Measurements from ENCODE around the gene STAB2.

STAB2 gene

DNA sequence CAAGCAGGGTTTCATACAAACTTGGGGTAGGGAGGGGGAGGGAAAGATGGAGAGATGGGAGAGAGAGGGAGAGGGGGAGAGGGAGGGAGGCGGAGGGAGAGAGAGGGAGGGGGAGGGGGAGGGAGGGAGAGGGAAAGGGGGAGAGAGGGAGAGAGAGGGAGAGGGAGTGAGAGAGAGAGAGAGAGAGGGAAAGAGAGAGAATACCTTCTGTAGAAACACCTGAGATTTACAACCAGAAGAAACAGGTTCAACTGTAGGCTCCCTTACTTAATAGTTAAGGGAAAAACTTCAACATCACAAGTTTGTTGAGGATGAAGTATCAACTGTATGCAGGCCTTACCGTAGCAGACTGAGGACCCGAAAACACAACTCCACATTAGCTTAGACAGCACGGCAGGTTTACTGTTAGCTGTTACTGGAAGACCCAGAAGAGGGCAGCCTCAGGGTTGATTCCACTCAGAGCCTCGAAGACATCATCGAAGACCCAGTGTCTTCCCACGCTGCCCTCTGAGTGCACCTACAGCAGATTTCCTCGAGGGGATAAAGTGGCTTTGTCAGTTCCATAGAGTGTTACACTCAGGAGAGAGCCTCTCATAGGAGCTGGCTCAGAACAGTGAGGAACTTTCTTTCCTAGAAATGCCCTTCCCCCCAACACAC, 181.5 kb downstream of the STAB2 start:
- Histone ChIP-seq H3K4me1 (ENCODE audit: control insufficient read depth in 1 of 2, insufficient read depth in 2 of 2, low read length in 2 of 2) (peaks cover 3 to 10% of the 10 kb centered on the region in 2 donors), H3K9ac (ENCODE audit: low read depth in 1 of 2, low read length in 2 of 2) (no peak overlapping the region), H3K9me3 (ENCODE audit: control insufficient read depth in 1 of 2, low read length in 2 of 2) (no peaks in the 10 kb centered on the region), H3K27me3 (ENCODE audit: control insufficient read depth in 1 of 2, insufficient read depth in 2 of 2, low read length in 2 of 2) (no peaks in the 10 kb centered on the region), H3K36me3 (ENCODE audit: control insufficient read depth in 1 of 2, insufficient read depth in 2 of 2, low read length in 2 of 2) (peaks cover 1 to 7% of the 10 kb centered on the region in 2 donors), H3K4me3 (ENCODE audit: low read depth in 1 of 2, low read length in 2 of 2) (no peak overlapping the region), H3K27ac (ENCODE audit: low read depth, low read length) (no peak overlapping the region)

DNA sequence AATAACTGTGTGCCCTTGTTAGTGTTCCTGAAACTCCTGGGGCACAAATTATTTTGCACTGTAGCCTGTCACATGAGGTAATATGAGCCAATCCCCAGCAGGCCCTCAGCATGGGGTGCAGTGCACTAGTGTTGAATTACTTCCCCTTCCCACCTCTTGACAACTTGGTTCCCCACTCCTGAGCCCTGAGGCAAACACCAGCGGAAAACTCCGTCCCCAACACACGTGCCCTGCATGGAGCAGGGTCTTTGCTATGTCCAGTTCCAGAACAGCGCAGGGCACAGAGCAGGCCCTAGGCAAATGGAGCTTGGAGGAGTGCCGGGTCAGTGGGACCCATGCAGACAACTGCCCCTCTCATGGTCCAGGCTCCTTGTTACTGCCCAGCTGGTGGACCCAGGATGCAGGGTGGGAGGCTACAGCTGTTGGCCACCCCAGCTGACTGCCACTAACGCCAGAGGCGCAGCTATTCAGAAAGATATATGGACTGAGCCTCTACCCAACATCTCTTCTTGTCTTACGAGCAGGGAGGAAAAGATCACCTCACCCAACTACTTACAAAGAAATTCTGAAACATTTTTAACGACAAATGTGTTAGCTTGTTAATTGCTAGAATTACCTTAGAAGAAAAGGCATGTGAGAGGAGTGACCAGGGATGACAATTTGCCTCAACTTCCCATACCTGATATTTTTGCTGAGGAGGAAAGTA, 182.3 kb downstream of the STAB2 start:
- no peaks in the 10 kb centered on the region for H3K9me3 ChIP-seq (ENCODE audit: control insufficient read depth in 1 of 2, low read length in 2 of 2)
- no peak overlapping the region for H3K4me3 ChIP-seq (ENCODE audit: low read depth in 1 of 2, low read length in 2 of 2)
- H3K27ac ChIP-seq (ENCODE audit: low read depth, low read length) = no peak overlapping the region
- peaks cover 3 to 11% of the 10 kb centered on the region in 2 donors for H3K4me1 ChIP-seq (ENCODE audit: control insufficient read depth in 1 of 2, insufficient read depth in 2 of 2, low read length in 2 of 2)
- no peaks in the 10 kb centered on the region for H3K27me3 ChIP-seq (ENCODE audit: control insufficient read depth in 1 of 2, insufficient read depth in 2 of 2, low read length in 2 of 2)
- H3K36me3 ChIP-seq (ENCODE audit: control insufficient read depth in 1 of 2, insufficient read depth in 2 of 2, low read length in 2 of 2) = peaks cover 0 to 7% of the 10 kb centered on the region in 2 donors
- no peak overlapping the region for H3K9ac ChIP-seq (ENCODE audit: low read depth in 1 of 2, low read length in 2 of 2)

DNA sequence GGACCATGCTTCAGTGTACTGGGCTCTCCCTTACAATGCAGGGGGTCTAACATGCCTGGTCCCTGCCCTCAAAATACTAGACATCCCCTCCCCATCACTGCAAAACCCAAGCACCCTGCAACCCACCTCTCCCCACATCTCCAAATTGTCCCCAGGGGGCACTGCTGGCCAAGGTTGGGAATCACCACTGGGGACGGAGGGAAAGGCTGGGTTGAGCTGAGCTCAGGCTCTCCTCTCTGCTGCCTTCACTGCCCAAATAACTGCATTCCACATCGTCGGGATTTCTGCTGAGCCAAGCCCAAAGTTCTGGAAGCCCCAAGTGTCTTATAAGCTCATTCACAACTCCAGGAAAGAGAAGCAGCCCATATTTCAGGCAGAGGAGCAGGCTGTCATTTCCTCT, 184.4 kb downstream of the STAB2 start:
- H3K9ac ChIP-seq (ENCODE audit: low read depth in 1 of 2, low read length in 2 of 2) = no peak overlapping the region
- peaks cover 0 to under 1% of the 10 kb centered on the region in 2 donors for H3K36me3 ChIP-seq (ENCODE audit: control insufficient read depth in 1 of 2, insufficient read depth in 2 of 2, low read length in 2 of 2)
- no peak overlapping the region for H3K4me3 ChIP-seq (ENCODE audit: low read depth in 1 of 2, low read length in 2 of 2)
- H3K4me1 ChIP-seq (ENCODE audit: control insufficient read depth in 1 of 2, insufficient read depth in 2 of 2, low read length in 2 of 2) = peaks cover 7 to 15% of the 10 kb centered on the region in 2 donors
- no peak overlapping the region for H3K27ac ChIP-seq (ENCODE audit: low read depth, low read length)
- no peaks in the 10 kb centered on the region for H3K9me3 ChIP-seq (ENCODE audit: control insufficient read depth in 1 of 2, low read length in 2 of 2)
- no peaks in the 10 kb centered on the region for H3K27me3 ChIP-seq (ENCODE audit: control insufficient read depth in 1 of 2, insufficient read depth in 2 of 2, low read length in 2 of 2)

DNA sequence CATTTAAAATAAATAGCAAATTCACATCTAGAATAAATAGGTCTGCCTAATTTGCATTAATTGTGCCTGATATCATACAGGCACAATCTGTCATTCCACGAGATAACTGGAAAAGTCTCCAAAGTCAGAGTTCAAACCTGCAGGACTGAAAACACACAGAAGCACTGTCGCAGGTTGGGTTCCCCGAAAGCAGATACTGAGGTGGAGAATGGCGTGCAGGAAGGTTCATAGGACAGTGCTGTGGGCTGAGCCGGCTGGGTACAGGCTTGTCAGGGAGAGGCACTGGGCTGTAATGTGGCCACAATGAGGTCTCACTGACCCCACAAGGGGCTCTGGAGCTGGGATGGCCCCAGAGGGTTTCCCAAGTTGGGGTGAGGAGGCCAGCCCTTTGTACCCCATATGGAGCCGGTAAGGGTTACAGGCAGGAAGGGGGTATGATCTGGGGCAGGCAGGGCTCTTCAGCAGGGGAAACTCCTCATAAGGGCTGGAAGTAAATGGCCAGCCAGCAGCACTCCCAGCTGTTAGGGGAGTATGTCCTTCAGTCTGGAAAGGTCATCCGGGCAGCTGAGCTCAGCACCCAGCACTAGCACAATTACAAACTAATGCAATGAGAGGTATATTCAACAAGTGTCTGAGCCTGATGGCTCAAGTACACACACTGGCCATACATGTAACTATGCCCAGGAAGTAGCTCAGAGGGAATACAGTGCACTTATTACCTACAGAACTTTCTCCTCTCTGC, 185.5 kb downstream of the STAB2 start:
- H3K27me3 ChIP-seq (ENCODE audit: control insufficient read depth in 1 of 2, insufficient read depth in 2 of 2, low read length in 2 of 2) = no peaks in the 10 kb centered on the region
- H3K9me3 ChIP-seq (ENCODE audit: control insufficient read depth in 1 of 2, low read length in 2 of 2) = no peaks in the 10 kb centered on the region
- peaks cover 7 to 15% of the 10 kb centered on the region in 2 donors for H3K4me1 ChIP-seq (ENCODE audit: control insufficient read depth in 1 of 2, insufficient read depth in 2 of 2, low read length in 2 of 2)
- H3K4me3 ChIP-seq (ENCODE audit: low read depth in 1 of 2, low read length in 2 of 2) = no peak overlapping the region
- H3K27ac ChIP-seq (ENCODE audit: low read depth, low read length) = no peak overlapping the region
- H3K36me3 ChIP-seq (ENCODE audit: control insufficient read depth in 1 of 2, insufficient read depth in 2 of 2, low read length in 2 of 2) = peaks cover 4 to 9% of the 10 kb centered on the region in 2 donors
- no peak overlapping the region for H3K9ac ChIP-seq (ENCODE audit: low read depth in 1 of 2, low read length in 2 of 2)

DNA sequence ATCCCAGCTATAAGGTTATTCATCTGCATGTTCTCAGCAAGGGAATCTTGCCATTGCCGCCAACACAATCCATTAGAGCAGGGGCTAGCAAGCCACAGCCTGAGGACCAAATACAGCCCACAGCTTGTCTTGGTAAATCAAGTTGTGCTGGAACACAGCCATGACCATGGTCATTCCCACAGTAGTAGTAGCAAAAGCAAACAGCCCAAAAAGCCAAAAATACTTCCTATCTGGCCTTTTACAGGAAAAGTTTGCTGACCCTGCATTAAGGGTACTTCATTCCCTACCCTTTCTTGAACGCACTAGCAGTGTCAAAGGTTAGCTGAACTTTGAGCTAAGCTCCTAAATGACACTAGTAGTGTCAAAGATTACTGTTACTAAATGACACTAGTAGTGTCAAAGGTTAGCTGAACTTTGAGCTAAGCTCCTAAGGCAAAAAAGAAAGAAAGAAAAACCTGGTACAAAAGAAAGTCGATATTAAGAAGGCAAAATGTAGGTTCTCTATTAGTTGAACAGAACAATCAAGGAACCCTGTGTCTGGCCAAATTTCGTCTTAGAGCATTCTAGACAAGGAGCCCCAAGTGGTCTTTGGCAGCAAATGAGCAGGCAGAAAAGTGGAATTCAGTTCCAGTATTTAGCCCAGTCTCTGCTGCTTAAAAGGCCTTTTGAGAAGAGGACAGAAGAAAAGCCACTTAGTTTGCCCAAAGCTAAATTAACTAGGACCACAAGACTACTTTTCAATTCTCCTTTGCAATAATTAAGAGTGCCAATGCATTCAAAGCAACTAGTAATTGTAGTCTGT, 186.2 kb downstream of the STAB2 start:
- Histone ChIP-seq H3K4me1 (ENCODE audit: control insufficient read depth in 1 of 2, insufficient read depth in 2 of 2, low read length in 2 of 2) (peaks cover 7 to 15% of the 10 kb centered on the region in 2 donors), H3K4me3 (ENCODE audit: low read depth in 1 of 2, low read length in 2 of 2) (no peak overlapping the region), H3K27me3 (ENCODE audit: control insufficient read depth in 1 of 2, insufficient read depth in 2 of 2, low read length in 2 of 2) (no peaks in the 10 kb centered on the region), H3K9me3 (ENCODE audit: control insufficient read depth in 1 of 2, low read length in 2 of 2) (no peaks in the 10 kb centered on the region), H3K9ac (ENCODE audit: low read depth in 1 of 2, low read length in 2 of 2) (no peak overlapping the region), H3K36me3 (ENCODE audit: control insufficient read depth in 1 of 2, insufficient read depth in 2 of 2, low read length in 2 of 2) (peaks cover 8 to 9% of the 10 kb centered on the region in 2 donors), H3K27ac (ENCODE audit: low read depth, low read length) (no peak overlapping the region)

DNA sequence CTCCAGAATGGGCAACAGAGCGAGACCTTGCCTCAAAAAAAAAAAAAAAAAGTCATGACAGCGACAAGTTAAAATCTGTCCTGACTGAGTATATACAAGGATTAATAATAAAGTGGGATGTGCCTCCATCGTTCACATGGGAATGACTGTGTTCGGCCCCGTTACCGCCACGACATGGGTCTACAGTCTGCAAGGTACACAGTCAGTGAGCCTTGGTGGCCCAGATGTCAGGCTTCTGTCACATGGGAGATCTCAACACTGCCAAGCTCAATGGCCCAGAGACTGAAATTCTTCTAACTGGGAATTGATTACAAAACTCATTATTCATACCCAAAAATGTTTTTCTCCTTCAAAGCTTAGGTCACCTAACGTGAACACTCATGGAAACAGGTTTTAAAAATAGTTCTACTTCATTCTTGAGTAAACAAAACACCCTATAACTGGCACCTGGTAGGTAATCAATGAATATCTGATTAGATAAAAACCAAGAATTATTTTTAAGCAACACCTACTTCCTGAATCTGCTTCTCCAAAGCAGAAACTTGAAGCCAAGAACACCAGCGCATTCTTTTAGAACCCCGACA, 188.0 kb downstream of the STAB2 start:
- H3K9ac ChIP-seq (ENCODE audit: low read depth in 1 of 2, low read length in 2 of 2) = no peak overlapping the region

DNA sequence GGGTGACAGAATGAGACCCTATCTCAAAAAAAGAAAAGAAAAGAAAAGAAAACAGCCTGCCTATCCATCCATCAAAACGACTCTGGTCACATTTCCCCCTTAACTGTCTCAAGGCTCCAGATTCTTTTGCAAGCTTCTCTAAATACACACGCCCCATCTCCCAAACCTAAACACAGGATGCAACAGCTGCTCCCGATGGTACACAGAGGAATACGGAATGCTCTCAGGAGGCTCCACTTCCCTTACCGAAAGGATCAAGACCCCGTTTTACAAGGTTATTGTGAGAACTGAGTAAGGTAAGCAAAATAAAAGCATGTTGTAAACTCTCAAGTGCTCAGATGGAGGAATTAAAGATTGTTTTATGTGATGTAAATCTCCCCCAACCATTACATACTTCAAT, 191.7 kb downstream of the STAB2 start:
- Histone ChIP-seq H3K9me3 (ENCODE audit: control insufficient read depth in 1 of 2, low read length in 2 of 2) (no peaks in the 10 kb centered on the region), H3K27me3 (ENCODE audit: control insufficient read depth in 1 of 2, insufficient read depth in 2 of 2, low read length in 2 of 2) (no peaks in the 10 kb centered on the region), H3K4me3 (ENCODE audit: low read depth in 1 of 2, low read length in 2 of 2) (no peak overlapping the region), H3K9ac (ENCODE audit: low read depth in 1 of 2, low read length in 2 of 2) (no peak overlapping the region), H3K27ac (ENCODE audit: low read depth, low read length) (no peak overlapping the region), H3K4me1 (ENCODE audit: control insufficient read depth in 1 of 2, insufficient read depth in 2 of 2, low read length in 2 of 2) (peaks cover 5% of the 10 kb centered on the region in 2 donors), H3K36me3 (ENCODE audit: control insufficient read depth in 1 of 2, insufficient read depth in 2 of 2, low read length in 2 of 2) (peaks cover 9 to 20% of the 10 kb centered on the region in 2 donors)

More for the DNA sequence above, 188.0 kb downstream of the STAB2 start:
- H3K4me3 ChIP-seq (ENCODE audit: low read depth in 1 of 2, low read length in 2 of 2) = no peak overlapping the region
- H3K4me1 ChIP-seq (ENCODE audit: control insufficient read depth in 1 of 2, insufficient read depth in 2 of 2, low read length in 2 of 2) = peaks cover 7 to 15% of the 10 kb centered on the region in 2 donors
- no peaks in the 10 kb centered on the region for H3K27me3 ChIP-seq (ENCODE audit: control insufficient read depth in 1 of 2, insufficient read depth in 2 of 2, low read length in 2 of 2)
- H3K9me3 ChIP-seq (ENCODE audit: control insufficient read depth in 1 of 2, low read length in 2 of 2) = no peaks in the 10 kb centered on the region
- H3K27ac ChIP-seq (ENCODE audit: low read depth, low read length) = no peak overlapping the region
- H3K36me3 ChIP-seq (ENCODE audit: control insufficient read depth in 1 of 2, insufficient read depth in 2 of 2, low read length in 2 of 2) = peaks cover 9 to 13% of the 10 kb centered on the region in 2 donors

DNA sequence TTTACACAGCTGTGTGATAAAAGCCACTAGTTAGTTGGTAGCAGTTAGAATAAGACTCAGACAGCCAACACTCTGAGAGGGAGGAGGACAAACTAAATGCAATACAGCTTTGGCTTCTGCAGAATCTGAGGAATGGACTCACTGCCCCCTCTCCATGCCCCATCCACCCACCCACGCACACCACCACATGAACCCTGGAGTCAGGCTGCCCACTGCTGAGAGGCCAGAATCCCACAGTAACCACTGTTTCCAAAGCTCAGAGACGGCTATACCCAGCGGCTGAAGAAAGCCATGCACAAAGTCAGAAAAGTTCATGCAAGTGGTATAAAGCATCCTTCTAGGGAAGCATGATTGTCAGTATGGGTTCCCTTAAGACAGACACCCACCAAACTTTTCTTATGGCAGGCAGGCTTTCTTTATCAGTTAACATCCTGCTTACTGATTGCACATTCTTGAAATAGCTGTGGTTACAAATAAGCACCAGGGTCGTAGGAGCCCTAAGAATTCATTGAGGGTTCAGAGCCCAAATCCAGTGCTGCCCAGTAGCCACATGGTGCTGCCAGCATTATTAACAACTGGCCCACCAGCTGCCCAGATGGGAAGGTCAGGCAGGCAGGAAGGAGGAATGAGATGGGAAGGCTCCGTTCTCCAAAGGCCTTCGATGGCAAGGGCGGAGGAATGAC, 192.5 kb downstream of the STAB2 start:
- no peaks in the 10 kb centered on the region for H3K27me3 ChIP-seq (ENCODE audit: control insufficient read depth in 1 of 2, insufficient read depth in 2 of 2, low read length in 2 of 2)
- H3K4me3 ChIP-seq (ENCODE audit: low read depth in 1 of 2, low read length in 2 of 2) = no peak overlapping the region
- H3K9ac ChIP-seq (ENCODE audit: low read depth in 1 of 2, low read length in 2 of 2) = no peak overlapping the region
- H3K27ac ChIP-seq (ENCODE audit: low read depth, low read length) = no peak overlapping the region
- peaks cover 10 to 13% of the 10 kb centered on the region in 2 donors for H3K4me1 ChIP-seq (ENCODE audit: control insufficient read depth in 1 of 2, insufficient read depth in 2 of 2, low read length in 2 of 2)
- H3K36me3 ChIP-seq (ENCODE audit: control insufficient read depth in 1 of 2, insufficient read depth in 2 of 2, low read length in 2 of 2) = peaks cover 9 to 23% of the 10 kb centered on the region in 2 donors
- no peaks in the 10 kb centered on the region for H3K9me3 ChIP-seq (ENCODE audit: control insufficient read depth in 1 of 2, low read length in 2 of 2)

DNA sequence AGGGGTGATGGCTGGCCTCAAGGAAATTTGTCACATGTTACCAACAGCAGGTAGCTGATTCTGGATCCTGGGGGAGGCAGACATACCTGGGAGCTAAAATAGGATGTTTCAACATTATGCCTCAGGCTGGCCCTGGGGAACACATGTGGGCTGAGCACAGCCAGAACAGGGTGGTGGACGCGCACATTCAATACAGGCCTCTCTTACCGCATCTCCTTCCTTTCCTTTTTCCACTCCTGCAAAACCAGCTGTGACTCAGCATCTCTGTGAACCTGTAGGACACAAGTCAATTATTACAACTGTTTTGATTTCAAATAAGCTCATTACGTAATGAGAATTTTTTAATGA, 193.0 kb downstream of the STAB2 start:
- Histone ChIP-seq H3K4me1 (ENCODE audit: control insufficient read depth in 1 of 2, insufficient read depth in 2 of 2, low read length in 2 of 2) (peaks cover 10 to 14% of the 10 kb centered on the region in 2 donors), H3K27me3 (ENCODE audit: control insufficient read depth in 1 of 2, insufficient read depth in 2 of 2, low read length in 2 of 2) (no peaks in the 10 kb centered on the region), H3K4me3 (ENCODE audit: low read depth in 1 of 2, low read length in 2 of 2) (no peak overlapping the region), H3K9me3 (ENCODE audit: control insufficient read depth in 1 of 2, low read length in 2 of 2) (no peaks in the 10 kb centered on the region), H3K27ac (ENCODE audit: low read depth, low read length) (no peak overlapping the region), H3K36me3 (ENCODE audit: control insufficient read depth in 1 of 2, insufficient read depth in 2 of 2, low read length in 2 of 2) (peaks cover 9 to 28% of the 10 kb centered on the region in 2 donors), H3K9ac (ENCODE audit: low read depth in 1 of 2, low read length in 2 of 2) (no peak overlapping the region)

Data from duodenal mucosa (tissue), 2 donors.